GM21381 (cell line): ENCODE data around the gene R3HDM2.
"Not testable (repeated sequence)": the region's sequence is repeated elsewhere in the genome, so short reads cannot be mapped to it uniquely, and the experiment has no call there.

Source experiments
- ATAC-seq: cut with Tn5 transposase; IDR thresholded peaks from one replicate; pipeline ENCODE4 v1.9.1; 2021; ENCODE audit warnings: mild to moderate bottlenecking, moderate library complexity; ENCODE audit not compliant: unreplicated experiment

The R3HDM2 gene

DNA sequence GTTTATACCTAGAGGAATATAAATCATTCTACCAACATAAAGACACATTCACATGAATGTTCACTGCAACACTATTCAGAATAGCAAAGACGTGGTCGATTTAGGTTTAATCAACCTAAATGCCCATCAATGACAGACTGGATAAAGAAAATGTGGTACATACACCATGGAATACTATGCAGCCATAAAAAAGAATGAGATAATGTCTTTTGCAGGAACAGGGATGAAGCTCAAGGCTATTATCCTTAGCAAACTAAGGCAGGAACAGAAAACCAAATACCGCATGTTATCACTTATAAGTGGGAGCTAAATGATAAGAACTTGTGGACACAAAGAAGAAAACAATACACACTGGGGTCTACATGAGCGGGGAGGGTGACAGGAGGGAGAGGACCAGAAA lies 94.5 kb downstream of the R3HDM2 start:
- ATAC-seq = not testable (repeated sequence)

DNA sequence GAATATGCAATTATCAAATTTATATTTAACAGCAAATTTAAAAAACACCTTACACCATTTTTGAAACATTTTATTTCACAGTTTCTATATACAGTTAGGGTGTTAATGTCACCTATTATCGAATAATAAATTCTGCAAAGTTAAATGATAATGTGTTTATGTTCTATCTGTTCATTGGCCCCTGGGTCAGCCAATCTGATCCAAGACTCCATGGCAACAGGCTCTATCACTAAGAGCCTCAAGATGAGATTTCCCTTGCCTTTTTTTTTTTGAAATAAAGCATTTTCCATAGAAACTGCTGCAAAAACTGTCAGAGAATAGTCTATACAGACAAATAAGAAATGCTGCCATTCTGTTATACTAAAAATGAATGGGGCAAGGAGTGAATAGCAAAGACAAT lies 96.6 kb downstream of the R3HDM2 start:
- ATAC-seq = no peak

DNA sequence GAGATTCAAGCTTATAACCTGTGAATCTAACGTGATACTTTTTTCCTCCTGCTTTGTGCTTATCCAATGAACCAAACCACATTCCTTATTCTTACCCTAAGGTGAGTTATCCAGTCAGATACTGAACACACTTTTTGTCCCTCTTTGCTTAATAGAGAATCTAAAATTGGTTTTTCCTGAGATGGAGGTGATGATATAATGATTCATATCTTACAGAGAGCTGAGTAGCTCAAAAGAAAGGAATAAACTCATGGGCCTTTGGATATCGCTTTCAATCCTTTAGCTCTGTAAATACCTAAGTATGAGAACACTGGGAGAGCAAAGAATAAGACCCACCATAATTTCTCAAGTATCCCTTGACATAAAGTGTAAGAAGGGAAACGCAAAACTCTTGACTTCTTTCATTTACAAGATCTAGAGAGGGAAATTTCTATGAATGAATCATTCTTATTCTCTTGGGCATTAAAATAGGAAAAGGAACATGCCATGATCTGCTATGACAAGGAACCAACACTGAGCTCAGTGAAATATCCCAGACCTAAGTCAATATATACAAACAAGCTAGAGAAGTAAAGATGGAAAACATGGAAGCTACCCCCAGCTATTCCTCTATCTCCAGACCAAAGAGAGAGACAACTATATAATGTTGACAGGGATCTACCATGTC lies 98.1 kb downstream of the R3HDM2 start:
- ATAC-seq = no peak

DNA sequence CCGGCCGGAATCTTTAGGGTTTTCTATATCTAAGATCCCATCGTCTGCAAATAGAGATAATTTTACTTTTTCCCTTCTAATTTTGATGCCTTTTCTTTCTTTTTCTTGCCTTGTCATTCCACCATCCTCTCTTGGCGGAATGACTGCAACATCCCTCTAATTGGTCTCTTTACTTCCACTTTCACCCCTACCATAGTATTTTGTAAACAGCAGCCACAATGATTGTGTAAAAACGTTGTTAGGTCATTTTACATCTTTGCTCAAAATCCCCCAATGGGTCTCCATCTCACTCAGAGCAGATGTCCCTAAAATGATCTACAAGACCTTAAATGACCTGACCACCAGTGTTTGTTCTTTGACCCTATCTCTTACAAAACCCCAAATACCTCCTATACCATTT lies 99.9 kb downstream of the R3HDM2 start:
- no peak for ATAC-seq

DNA sequence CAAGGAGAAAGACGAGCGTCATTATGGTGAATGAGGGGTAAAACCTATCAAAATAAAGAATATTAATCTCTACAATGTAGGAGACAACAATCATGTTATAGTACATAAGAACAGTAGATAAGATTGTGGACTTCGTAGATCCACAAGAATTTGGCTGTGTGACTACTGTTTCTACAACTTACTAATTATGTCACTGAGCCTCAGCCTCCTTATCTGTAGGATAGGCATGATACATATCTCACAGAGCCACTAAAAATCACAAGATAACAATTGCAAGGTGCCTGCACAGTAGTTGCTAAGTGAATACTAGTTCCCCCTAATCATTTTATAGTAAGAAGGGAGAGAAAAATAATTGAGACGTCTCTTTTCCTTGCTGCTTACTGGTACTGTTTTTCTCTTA lies 101.6 kb downstream of the R3HDM2 start:
- no peak for ATAC-seq

DNA sequence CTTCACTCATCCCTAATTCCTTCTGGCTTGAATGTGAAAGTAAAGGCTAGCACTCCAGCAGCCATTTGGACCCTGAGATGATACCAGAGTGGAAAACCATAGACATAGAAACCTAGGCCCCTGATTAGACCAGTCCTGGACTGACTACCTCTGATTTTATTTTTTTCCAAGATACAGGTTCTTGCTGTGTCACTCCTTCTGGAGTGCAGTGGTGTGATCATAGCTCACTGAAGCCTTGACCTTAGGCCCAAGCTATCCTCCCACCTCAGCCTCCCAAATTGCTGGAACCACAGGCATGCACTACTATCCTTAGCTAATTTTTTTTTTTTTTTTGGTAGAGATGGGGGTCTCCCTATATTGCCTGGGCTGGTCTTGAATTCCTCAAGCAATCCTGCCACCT lies 105.4 kb downstream of the R3HDM2 start:
- no peak for ATAC-seq

DNA sequence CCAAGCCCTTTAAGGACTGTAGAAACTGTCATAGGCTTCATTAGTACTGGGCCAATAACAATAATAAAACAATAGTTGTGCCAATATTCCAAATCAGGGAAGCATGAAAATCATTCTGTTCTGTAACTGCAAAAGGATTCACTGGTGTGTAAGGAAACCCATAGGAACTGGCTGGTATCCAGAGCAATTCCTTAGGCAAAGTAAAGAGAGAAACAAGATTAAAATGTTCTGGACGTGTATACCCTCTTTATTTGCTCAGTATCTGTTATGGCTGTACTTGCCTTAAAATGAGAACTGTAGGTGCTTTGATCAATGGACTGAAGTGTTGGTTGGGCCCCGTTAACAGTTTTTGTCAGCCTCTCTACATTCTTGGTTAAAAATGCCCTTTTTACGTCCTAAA lies 107.4 kb downstream of the R3HDM2 start:
- ATAC-seq = no peak

DNA sequence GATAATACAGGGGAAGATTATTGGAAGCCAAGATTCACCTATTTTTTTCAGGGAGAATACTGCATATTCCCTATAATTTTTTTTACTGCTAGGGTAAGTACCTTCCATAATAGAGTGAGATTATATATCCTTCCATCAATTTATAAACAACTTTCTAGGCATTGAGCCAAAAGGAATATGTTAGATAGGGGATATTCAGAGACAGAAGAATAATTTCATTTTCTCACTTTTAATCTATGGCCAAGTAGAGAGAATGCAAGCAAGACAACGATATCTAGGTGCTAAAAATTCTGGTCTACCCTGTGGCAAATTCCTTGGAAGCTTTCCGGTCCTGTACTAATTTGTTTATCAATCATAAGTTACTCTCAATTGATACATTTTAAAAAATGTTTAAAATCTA lies 110.2 kb downstream of the R3HDM2 start:
- no peak for ATAC-seq

DNA sequence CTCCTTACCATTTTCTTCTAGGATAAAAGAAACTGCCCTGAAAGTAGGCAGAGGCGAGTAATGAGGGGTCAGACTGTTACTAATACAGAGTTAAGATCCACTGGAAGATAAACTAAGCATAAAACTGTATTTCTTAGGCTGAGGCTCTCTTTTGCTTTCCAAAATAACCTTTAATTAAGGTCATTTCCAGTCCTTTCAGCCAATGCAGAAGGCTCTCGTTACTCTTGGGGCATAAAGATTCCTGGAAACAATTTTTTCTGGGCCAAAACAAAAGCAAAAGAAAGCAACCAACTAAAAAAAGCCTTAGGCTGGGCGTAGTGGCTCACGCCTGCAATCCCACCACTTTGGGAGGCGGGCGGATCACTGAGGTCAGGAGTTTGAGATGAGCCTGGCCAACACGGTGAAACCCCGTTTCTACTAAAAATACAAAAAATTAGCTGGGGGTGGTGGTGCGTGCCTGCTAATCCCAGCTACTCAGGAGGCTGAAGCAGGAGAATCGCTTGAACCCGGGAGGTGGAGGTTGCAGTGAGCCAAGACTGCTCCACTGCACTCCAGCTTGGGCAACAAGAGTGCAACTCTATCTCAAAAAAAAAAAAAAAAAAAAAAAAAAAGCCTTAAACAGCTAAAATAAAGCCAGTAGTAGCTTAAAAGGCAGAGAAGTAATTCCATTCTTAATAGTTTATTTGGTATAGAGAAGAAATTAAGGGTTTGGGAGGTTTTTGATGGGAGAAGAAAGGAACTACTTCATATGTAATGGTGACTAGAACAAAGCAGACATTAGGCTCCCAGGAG lies 111.0 kb downstream of the R3HDM2 start:
- no peak for ATAC-seq

DNA sequence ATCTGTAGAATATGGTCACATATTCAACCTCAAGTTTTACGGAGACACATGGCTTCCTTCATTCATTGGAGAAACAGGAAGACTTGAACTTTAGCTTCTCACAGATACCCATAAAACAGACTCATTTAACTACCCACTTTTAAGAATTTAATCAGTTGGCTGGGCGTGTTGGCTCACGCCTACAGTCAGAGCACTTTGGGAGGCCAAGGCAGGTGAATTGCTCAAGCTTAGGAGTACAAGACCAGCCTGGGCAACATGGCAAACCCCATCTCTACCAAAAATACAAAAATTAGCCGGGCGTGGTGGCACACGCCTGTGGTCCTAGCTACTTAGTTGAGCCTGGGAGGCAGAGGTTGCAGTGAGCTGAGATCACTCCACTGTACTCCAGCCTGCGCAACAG lies 115.2 kb downstream of the R3HDM2 start:
- ATAC-seq = no peak

DNA sequence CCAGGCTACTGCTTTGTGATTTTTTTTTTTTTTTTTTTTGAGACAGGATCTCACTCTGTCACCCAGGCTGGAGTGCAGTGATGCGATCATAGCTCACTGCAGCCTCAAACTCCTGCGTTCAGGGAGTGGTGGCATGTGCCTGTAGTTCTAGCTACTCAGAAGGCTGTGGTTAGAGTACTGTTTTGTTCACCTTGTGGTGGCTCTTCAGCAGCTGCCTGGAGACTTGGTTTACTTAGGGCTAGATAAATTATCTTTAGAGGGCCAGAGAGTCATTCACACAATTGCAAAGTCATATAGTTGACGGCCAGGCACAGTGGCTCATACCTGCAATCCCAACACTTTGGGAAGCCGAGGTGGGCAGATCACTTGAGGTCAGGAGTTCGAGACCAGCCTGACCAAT lies 118.6 kb downstream of the R3HDM2 start:
- not testable (repeated sequence) for ATAC-seq

DNA sequence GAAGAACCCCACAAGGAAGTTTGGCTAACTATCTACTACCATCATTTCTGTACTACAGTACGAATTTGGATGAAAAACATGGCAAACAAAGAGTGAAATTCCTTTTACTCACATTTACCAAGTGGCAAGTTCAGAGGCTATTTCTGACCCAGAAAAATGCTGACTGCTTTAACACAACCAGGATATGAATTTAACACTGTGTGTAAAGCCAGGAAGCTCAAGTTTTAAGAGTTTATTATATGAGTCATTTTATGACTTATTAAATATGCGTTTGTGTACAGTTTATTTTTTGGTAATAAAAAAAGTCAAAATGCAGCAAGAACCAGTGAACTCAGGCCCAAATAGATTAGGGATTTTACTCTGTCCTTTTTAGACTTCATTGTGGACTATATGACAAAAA lies 121.4 kb downstream of the R3HDM2 start:
- no peak for ATAC-seq

DNA sequence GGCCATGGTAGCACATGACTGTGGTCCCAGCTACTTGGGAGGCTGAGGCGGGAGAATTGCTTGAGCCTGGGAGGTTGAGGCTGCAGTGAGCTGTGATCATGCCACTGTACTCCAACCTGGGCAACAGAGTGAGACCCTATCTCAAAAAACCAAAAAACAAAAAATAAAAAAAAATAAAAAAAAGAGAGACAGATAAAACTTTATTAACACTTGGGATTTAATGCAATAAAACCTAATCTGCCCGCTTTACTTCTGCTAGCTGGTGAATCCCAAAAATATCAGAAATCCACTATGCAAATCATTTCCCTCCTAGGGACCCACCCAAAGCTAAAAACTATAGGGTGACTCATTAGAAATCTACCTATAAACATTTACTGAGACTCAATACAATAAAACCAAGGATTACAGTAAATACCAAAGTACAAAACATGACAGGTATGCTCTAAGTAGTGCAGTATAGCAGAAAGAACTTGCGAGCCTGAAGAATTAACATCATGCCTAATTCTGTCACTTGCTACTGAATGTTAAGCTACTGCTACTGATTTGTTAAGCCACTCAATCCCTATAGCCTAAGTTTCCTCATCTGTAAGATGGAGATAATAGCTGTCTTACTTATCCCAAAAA lies 129.8 kb downstream of the R3HDM2 start:
- ATAC-seq = no peak

DNA sequence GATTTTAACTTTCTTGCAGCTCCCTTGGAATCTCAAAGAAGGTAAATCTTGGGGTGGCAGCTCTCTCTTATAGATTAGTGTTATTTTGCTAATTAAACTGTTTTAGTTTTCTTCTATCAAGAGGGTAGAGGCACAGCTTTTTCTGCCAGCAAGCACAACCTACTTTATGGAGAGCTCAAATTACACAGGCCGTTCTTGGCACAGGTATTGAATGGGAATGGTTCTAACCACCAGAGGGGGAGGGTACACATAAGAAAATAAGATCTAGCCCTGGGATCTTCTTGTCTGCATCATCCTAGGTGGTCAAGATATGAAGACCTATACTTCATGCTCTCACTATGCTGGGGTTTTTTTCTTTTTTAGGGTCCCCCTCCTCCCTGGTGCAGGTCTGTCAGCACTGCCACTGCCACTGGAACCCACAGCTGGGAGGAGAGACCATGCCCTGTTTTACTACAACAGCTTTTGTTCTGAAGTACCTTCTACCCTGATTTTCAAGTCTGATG lies 131.3 kb downstream of the R3HDM2 start:
- ATAC-seq = no peak

DNA sequence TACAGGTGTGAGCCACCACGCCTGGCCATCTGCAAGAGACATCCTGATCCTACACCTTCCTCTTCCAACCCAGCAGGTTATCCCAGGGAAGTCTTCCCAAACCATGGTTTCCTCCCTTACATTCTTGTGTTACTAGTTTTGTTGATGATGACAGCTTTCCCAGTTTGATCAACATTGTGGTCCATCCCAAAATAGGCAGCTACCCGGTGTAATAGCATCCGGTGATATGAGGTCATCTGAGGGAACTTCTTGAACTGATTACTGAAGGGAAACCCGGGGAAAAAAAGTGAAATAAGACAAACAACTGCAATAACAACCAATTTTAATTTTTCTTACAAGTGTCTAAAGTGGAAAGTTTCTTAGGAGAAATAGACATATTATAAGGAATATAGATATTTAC lies 134.6 kb downstream of the R3HDM2 start:
- ATAC-seq = no peak

DNA sequence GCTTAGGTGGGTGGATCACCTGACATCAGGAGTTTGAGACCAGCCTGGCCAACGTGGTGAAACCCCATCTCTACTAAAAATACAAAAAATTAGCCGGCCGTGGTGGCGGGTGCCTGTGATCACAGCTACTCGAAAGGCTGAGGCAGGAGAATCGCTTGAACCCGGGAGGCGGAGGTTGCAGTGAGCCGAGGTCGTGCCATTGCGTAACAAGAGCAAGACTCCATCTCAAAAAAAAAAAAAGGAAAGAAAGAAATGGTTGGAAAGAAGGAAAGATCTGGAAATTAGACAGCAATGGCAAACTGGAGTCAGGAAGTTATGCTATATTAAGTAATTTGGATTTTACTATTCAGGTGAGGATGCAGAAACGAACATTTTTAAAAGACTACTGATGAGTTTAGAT lies 148.8 kb downstream of the R3HDM2 start:
- ATAC-seq = not testable (repeated sequence)

DNA sequence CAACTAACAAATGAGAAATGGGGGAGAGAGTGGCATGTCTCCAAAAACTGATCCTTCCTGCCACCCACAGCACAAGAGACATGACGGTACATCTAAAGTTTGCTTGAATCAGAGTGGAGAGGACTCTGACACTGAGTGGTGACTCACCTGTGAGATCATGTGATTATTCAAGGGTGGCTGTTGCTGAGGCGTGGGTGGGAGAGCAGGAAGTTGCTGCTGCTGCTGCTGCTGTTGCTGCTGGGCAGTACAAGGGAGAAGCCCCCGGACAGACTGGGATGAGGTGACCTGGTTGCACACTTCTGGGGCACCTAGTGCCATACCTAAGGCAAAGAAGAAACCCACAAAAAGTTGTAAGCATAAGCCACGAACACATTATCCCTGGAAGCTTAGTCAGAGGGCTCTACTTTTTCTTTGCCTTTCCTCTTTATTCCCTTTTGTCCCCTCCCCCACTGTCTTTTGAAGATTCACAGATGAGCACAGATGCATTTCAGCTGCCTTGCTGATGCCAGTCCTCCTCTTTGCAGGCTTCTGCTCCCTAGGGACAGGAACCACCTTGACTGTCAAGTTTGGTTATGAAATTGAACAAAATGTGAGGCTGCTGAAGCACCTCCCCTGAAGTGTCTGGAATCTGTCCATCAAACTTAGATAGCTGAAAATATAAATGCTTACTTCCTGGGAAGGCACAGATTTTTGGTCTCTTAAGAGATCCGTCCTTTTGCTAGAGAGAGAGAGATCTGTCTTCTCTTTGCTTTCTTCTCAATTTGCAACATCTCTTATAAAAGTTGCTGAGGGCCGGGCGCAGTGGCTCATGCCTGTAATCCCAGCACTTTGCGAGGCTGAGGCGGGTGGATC lies 150.4 kb downstream of the R3HDM2 start:
- ATAC-seq = peak; percentile 85

DNA sequence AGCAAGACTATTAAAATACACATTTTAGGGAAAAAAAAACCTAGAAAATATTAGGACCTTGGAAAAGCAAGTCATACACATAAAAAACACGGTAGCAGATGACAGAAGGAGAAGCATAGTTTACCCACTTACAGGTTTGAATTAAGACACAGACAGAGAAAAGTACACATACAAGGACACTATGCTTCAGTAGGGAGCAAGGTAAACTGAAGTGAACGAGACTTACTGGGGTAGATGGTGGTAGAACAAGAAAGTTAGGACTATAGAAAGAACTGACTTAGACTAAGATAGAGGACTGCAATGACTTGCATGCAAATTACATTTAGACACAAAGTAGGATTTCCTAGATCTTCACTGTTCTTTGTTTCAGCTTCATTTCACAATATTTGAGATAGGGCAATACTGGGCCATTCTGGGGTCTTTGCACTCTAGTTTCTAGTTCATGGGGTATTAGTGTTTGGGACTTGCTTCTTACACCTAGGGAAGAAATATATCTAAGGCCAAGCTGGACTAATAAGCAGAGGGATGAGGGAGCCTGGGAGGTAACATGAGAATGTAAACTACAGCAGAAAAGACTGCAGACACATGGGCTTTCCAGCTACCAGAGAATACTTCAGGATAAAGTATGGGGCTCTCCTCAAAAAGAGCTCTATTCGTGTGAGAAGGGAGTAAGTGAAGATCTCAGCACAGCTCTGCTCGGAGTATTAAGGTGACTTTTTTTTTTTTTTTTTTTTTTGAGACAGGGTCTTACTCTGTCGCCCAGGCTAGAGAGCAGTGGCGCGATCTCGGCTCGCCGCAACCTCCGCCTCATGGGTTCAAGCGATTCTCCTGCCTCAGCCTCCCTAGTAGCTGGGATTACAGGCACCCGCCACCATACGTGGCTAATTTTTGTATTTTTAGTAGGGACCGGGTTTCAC lies 152.1 kb downstream of the R3HDM2 start:
- no peak for ATAC-seq

DNA sequence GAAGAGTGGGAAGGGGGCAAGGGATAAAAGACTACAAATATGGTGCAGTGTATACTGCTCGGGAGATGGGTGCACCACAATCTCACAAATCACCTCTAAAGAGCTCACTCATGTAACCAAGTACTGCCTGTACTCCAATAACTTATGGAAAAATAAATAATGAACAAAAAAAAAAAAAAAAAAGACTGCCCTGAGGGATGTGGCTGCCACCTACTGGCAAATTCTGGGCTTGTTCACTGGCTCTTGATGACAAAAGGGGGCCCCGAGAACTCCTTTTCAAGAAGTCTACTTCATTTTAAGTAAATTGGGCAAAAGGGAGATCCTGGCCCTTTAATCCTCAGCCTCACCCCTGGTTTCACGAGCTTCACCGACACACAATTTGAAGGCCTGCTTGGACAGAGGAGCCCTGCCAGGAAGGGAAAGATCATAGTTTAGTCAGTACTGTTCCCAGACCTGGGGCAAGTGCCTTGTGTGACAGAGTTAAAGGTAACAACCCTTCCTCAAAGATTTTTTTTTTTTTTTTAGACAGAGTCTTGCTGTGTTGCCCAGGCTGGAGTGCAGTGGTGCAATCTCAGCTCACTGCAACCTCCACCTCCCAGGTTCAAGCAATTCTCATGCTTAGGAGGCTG lies 153.8 kb downstream of the R3HDM2 start:
- no peak for ATAC-seq

DNA sequence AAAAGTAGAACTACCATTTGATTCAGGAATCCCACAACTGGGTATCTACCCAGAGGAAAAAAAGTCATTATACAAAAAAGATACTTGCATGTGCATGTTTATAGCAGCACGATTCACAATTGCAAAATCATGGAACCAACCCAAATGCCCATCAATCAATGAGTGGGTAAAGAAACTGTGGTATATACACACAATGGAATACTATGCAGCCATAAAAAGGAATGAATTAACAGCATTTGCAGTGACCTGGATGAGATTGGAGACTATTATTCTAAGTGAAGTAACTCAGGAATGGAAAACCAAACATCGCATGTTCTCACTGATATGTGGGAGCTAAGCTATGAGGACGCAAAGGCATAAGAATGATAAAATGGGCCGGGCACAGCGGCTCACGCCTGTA lies 154.6 kb downstream of the R3HDM2 start:
- ATAC-seq = not testable (repeated sequence)
